ENCODE measurements around the gene NEXN.

NEXN gene

GRCh38 chr1:77888081-77888780, at the start of gene NEXN:
Gene NEXN, plus strand, starts transcription at chr1:77888624. Its CDS starts 27,483 bp downstream, at chr1:77916107.
- TF ChIP-seq CTCF (IDR thresholded peaks at IDR 0.05; ENCODE audit: extremely low read depth, missing control alignments) = no peak
- no peak for DNase-seq (ENCODE audit: low spot score)

- no peak for TF ChIP-seq CTCF (IDR thresholded peaks at IDR 0.05; ENCODE audit: extremely low read depth, missing control alignments)
- DNase-seq (ENCODE audit: low spot score) = no peak
Measured at GRCh38 chr1:77841574-77841973, 46.9 kb upstream of the NEXN start.

- no peak for TF ChIP-seq CTCF (IDR thresholded peaks at IDR 0.05; ENCODE audit: extremely low read depth, missing control alignments)
- DNase-seq (ENCODE audit: low spot score) = no peak
Measured at GRCh38 chr1:77845951-77846350, 42.5 kb upstream of the NEXN start.

- TF ChIP-seq CTCF (IDR thresholded peaks at IDR 0.05; ENCODE audit: extremely low read depth, missing control alignments) = no peak
- no peak for DNase-seq (ENCODE audit: low spot score)
Measured at GRCh38 chr1:77846966-77847365, 41.5 kb upstream of the NEXN start.

GRCh38 chr1:77847621-77848080, 40.8 kb upstream of the NEXN start:
- no peak for TF ChIP-seq CTCF (IDR thresholded peaks at IDR 0.05; ENCODE audit: extremely low read depth, missing control alignments)
- DNase-seq (ENCODE audit: low spot score) = no peak

GRCh38 chr1:77850082-77850481, 38.3 kb upstream of the NEXN start:
- no peak for DNase-seq (ENCODE audit: low spot score)
- no peak for TF ChIP-seq CTCF (IDR thresholded peaks at IDR 0.05; ENCODE audit: extremely low read depth, missing control alignments)

- no peak for TF ChIP-seq CTCF (IDR thresholded peaks at IDR 0.05; ENCODE audit: extremely low read depth, missing control alignments)
- DNase-seq (ENCODE audit: low spot score) = no peak
Measured at GRCh38 chr1:77857552-77857951, 30.9 kb upstream of the NEXN start.
